Pancreas (tissue), 10 donors: ENCODE data around the gene MLLT10. TPM values are rescaled to one million over a fixed set of nuclear protein-coding genes. Genes with fewer than 3 reads are reported as not detected.
"Not testable (repeated sequence)": the region's sequence is repeated elsewhere in the genome, so short reads cannot be mapped to it uniquely, and the experiment has no call there.

Experiments
- ATAC-seq, 4 donors: fragments of 200-7000 bp; cut with Tn5 transposase; one replicate each; pipeline versions ENCODE4 v1.8.0 to v1.9.1; 2020; ENCODE audit warnings: mild to moderate bottlenecking in 4 of 4, moderate library complexity in 4 of 4
- DNase-seq, 6 donors: peaks; one replicate each; pipeline ENCODE4 v3.0.0-alpha.2; 2020
- FAIRE-seq: peaks from 2 replicates; lab custom pipeline; 2012; peaks lifted over from hg19 to GRCh38; lab: Jason Lieb, UNC
- H3K27ac ChIP-seq, 4 donors: fragments of 200-600 bp; sonication (generic); 1 replicate in 3 of 4; 2 replicates in 1 of 4; pipeline versions ENCODE4 v1.5.0 to v1.8.0; 2020
- H3K27me3 ChIP-seq, 4 donors: fragments of 200-600 bp; one replicate each; pipeline ENCODE4 v1.8.0; 2021
- H3K36me3 ChIP-seq, 3 donors: fragments of 200-600 bp; sonication (generic) in 1 of 3; one replicate each; pipeline versions ENCODE4 v1.5.0 to v1.8.0; 2020 to 2021
- H3K4me1 ChIP-seq, 3 donors: fragments of 200-600 bp; one replicate each; pipeline ENCODE4 v1.8.0; 2021
- H3K4me3 ChIP-seq, 4 donors: fragments of 200-600 bp; sonication (generic) in 2 of 4; one replicate each; pipeline versions ENCODE4 v1.5.0 to v1.8.0; 2020 to 2021
- H3K9me3 ChIP-seq, 4 donors: fragments of 200-600 bp; one replicate each; pipeline ENCODE4 v1.8.0; 2021
- WGBS, 2 donors: extraction: QIAGEN DNeasy Blood & Tissue Kit; methylation state at CpG; one replicate each; pipeline ENCODE4 v1.1.7; 2013; 5-methylcytosine and 5-hydroxymethylcytosine counted together
- intact Hi-C, 3 donors: fragments of 100-400 bp; cut with DNase I; formaldehyde crosslinking; loops; one replicate each; pipeline versions ENCODE4 v1.11.1 to v1.14.2; 2022
- polyA plus RNA-seq, 2 donors: library from polyadenylated mRNA; stranded (reverse); fragments of 200-250 nt; gene quantifications; one replicate each; pipeline ENCODE4 v1.2.3, GENCODE V29; 2013
- total RNA-seq, 6 donors: library from RNA; stranded (reverse); fragmentation: NEBNext Ultra II Directional in 4 of 6; extraction: Animal tissue kit (Norgen Biotek cat#: 25700) in 4 of 6; gene quantifications; one replicate each; pipeline versions ENCODE4 v1.2.1 to v1.2.4, GENCODE V29; 2021 to 2023
- TF ChIP-seq, protein P1 (sequence below), 4 donors: fragments of 200-600 bp; sonication (generic) in 3 of 4; IDR thresholded peaks; one replicate each; pipeline versions ENCODE4 v1.5.0 to v1.8.0; 2021; ENCODE audit warnings: antibody characterized with exemption in 4 of 4
- donor health status: healthy with polysubstance abuse.
- donor health status: DM: no; HTN: no; CAD: no; lungs with moderate emphysema.
- donor health status: DM: no; HTN: no; CAD: no.
- donor health status: control.
- donor health status: control.
- donor health status: Bipolar disorder and iron deficiency.
- donor health status: DM: yes; HTN: yes; CAD: no.
- donor health status: DM: no; HTN: no; CAD: no.
- donor health status: DM: no; HTN: no; CAD: no.
- donor health status: DM: yes; HTN: yes; CAD: no.

Gene MLLT10
- total and polyA plus RNA-seq, 8 donors = 10.7 to 25.1 (median 15.0) TPM

DNA sequence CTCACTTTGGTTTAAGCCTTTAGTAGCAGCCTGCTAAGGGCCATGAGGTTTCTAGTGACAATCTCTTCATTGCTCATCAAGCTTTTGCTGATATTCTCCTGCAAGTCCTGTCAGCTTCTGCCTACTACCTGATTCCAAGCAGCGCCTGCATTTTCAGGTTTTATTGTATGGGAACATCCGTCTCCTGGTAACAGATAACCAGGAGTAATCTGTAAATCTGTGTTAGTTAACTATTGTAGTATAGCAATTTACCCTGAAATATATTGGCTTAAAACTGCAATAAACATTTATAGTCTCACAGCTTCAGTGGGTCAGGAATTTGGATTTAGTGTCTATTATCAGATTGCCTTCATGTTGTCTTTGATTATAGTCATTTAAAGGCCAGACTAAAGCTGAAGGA lies 94.0 kb downstream of the MLLT10 start:
- Histone ChIP-seq H3K27me3 (no peaks in the 10 kb centered on the region), H3K9me3 (no peaks in the 10 kb centered on the region), H3K27ac (no peak overlapping the region), H3K4me3 (no peak overlapping the region), H3K4me1 (no peaks in the 10 kb centered on the region), H3K36me3 (no peaks in the 10 kb centered on the region)
- DNase-seq (no peak), ATAC-seq (no peak), FAIRE-seq (no peak)
- 93 to 95% methylated on average over 2 of the region's 2 CpGs for WGBS, 2 donors
- intact Hi-C loops = no loop called here
- TF ChIP-seq, protein P1, sequence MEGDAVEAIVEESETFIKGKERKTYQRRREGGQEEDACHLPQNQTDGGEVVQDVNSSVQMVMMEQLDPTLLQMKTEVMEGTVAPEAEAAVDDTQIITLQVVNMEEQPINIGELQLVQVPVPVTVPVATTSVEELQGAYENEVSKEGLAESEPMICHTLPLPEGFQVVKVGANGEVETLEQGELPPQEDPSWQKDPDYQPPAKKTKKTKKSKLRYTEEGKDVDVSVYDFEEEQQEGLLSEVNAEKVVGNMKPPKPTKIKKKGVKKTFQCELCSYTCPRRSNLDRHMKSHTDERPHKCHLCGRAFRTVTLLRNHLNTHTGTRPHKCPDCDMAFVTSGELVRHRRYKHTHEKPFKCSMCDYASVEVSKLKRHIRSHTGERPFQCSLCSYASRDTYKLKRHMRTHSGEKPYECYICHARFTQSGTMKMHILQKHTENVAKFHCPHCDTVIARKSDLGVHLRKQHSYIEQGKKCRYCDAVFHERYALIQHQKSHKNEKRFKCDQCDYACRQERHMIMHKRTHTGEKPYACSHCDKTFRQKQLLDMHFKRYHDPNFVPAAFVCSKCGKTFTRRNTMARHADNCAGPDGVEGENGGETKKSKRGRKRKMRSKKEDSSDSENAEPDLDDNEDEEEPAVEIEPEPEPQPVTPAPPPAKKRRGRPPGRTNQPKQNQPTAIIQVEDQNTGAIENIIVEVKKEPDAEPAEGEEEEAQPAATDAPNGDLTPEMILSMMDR (IDR thresholded peaks at IDR 0.05) = no peak

- FAIRE-seq, H3K4me3 ChIP-seq, H3K4me1 ChIP-seq, H3K27ac ChIP-seq, ATAC-seq, H3K27me3 ChIP-seq, DNase-seq, H3K36me3 ChIP-seq, intact Hi-C loops, H3K9me3 ChIP-seq: not testable (repeated sequence)
- WGBS, 2 donors = 97 to 99% methylated on average over 8 of the region's 8 CpGs
Observed at GRCh38 chr10:21628645-21629044, 94.6 kb downstream of the MLLT10 start.

GRCh38 chr10:21634599-21635365 lies 100.8 kb downstream of the MLLT10 start:
- TF ChIP-seq, protein P1 (IDR thresholded peaks at IDR 0.05) = no peak
- no peak for FAIRE-seq
- 81 to 88% methylated on average over 4 of the region's 4 CpGs for WGBS, 2 donors

GRCh38 chr10:21637795-21638194 lies 103.8 kb downstream of the MLLT10 start:
- H3K27me3 ChIP-seq = no peaks in the 10 kb centered on the region
- WGBS, 2 donors = 94 to 99% methylated on average over 3 of the region's 3 CpGs
- H3K36me3 ChIP-seq = no peaks in the 10 kb centered on the region
- TF ChIP-seq, protein P1 (IDR thresholded peaks at IDR 0.05) = no peak
- intact Hi-C loops = no loop called here
- ATAC-seq (no peak), FAIRE-seq (no peak), DNase-seq (no peak)
- no peak overlapping the region for H3K4me3 ChIP-seq
- no peak overlapping the region for H3K27ac ChIP-seq
- H3K4me1 ChIP-seq = no peaks in the 10 kb centered on the region
- no peaks in the 10 kb centered on the region for H3K9me3 ChIP-seq

More at GRCh38 chr10:21634599-21635365, 100.8 kb downstream of the MLLT10 start:
- Histone ChIP-seq H3K36me3 (no peaks in the 10 kb centered on the region), H3K4me1 (no peaks in the 10 kb centered on the region), H3K9me3 (no peaks in the 10 kb centered on the region), H3K4me3 (no peak overlapping the region), H3K27ac (no peak overlapping the region), H3K27me3 (no peaks in the 10 kb centered on the region)
- peak in 3 of 4 donors; percentile 24 to 65 (median 33) for ATAC-seq
- intact Hi-C loops = no loop called here
- no peak for DNase-seq

DNA sequence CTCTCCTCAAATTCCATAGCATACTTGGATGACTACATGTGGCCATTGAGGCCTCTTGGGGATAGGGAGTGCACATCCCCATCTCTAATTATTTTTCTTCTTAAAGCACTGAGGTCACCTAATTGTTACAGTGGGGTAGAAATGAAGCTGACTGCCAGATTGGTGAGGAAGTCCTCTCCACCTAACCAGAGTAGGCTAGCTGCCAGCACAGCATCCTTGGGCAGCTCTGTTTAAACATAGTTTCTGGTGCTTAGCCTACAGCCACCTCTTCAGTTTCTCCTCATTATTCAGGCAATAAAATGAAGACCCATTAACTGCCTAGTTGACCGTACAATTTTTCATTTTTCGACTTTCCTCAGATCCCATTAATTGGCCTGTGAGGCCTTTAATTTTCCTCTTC lies 104.6 kb downstream of the MLLT10 start:
- TF ChIP-seq, protein P1 (IDR thresholded peaks at IDR 0.05) = no peak
- 80 to 88% methylated on average over 2 of the region's 2 CpGs for WGBS, 2 donors
- intact Hi-C loops = no loop called here
- H3K27ac ChIP-seq = no peak overlapping the region
- H3K4me1 ChIP-seq = no peaks in the 10 kb centered on the region
- no peak overlapping the region for H3K4me3 ChIP-seq
- no peak for FAIRE-seq
- ATAC-seq = no peak
- H3K9me3 ChIP-seq = no peaks in the 10 kb centered on the region
- no peaks in the 10 kb centered on the region for H3K36me3 ChIP-seq
- H3K27me3 ChIP-seq = no peaks in the 10 kb centered on the region
- DNase-seq = no peak
